B cell (primary cell): ENCODE measurements around the gene ZBTB46. TPM values are rescaled to one million over a fixed set of nuclear protein-coding genes. Genes with fewer than 3 reads are reported as not detected.

Source experiments
- ATAC-seq: fragments of 200-7000 bp; cut with Tn5 transposase; one replicate; pipeline ENCODE4 v1.10.0; 2021; ENCODE audit warnings: low read depth, mild to moderate bottlenecking, moderate number of reproducible peaks, moderate library complexity
- CTCF ChIA-PET: fragments of 350-600 bp; sonication (Branson Sonifier 250); formaldehyde crosslinking; loops from one replicate; lab custom pipeline; 2021; ENCODE audit warnings: antibody characterized with exemption, inconsistent platforms; lab: Charles Lee
- POLR2A ChIA-PET: fragments of 350-600 bp; sonication (Branson Sonifier 250); formaldehyde crosslinking; loops from one replicate; lab custom pipeline; 2021; ENCODE audit warnings: antibody characterized with exemption; lab: Charles Lee
- DNase-seq: peaks from one replicate; pipeline ENCODE4 v3.0.0; 2013
- H2AFZ ChIP-seq: 2 replicates; pipeline ENCODE4 v1.6.1; 2012; ENCODE audit warnings: mild to moderate bottlenecking, low read depth, low read length; ENCODE audit not compliant: insufficient read depth, poor library complexity, severe bottlenecking
- H3K27ac ChIP-seq, 2 donors: 1 replicate in 1 of 2; 2 replicates in 1 of 2; pipeline ENCODE4 v1.5.1; 2012 to 2013; ENCODE audit warnings: low read length in 2 of 2, mild to moderate bottlenecking in 2 of 2, moderate library complexity in 1 of 2
- H3K27me3 ChIP-seq, 4 experiments: fragments of 200-600 bp in 1 of 4; sonication (generic) in 1 of 4; replicated peaks in 1 of 4; 1 replicate in 2 of 4; 2 replicates in 2 of 4; pipeline versions ENCODE4 v1.6.1 to v1.7.0; 2013 to 2016; ENCODE audit warnings: low read length in 3 of 4, mild to moderate bottlenecking in 2 of 4, mixed read lengths in 1 of 4, moderate library complexity in 1 of 4; ENCODE audit not compliant: insufficient read depth in 4 of 4, control insufficient read depth in 3 of 4; ENCODE audit errors: control extremely low read depth in 1 of 4
- H3K36me3 ChIP-seq, 2 experiments: replicated peaks in 1 of 2; 1 replicate in 1 of 2; 2 replicates in 1 of 2; pipeline versions ENCODE4 v1.6.1 to v1.7.1; 2013; ENCODE audit warnings: low read length in 1 of 2; ENCODE audit not compliant: insufficient read depth in 2 of 2, control insufficient read depth in 1 of 2; ENCODE audit errors: control extremely low read depth in 1 of 2, extremely low read depth in 1 of 2
- H3K4me1 ChIP-seq, 2 donors: fragments of 200-600 bp in 1 of 2; sonication (generic) in 1 of 2; 1 replicate in 1 of 2; 2 replicates in 1 of 2; pipeline versions ENCODE4 v1.5.1 to v1.6.1; 2013 to 2017; ENCODE audit warnings: low read length in 2 of 2; ENCODE audit not compliant: control insufficient read depth in 2 of 2, insufficient read depth in 2 of 2
- H3K4me2 ChIP-seq: replicated peaks from 2 replicates; pipeline ENCODE3; 2012; ENCODE audit warnings: mild to moderate bottlenecking, low read depth, low read length; ENCODE audit not compliant: poor library complexity, severe bottlenecking
- H3K4me3 ChIP-seq, 5 experiments: fragments of 200-600 bp in 1 of 5; sonication (generic) in 1 of 5; 1 replicate in 3 of 5; 2 replicates in 2 of 5; pipeline versions ENCODE4 v1.5.1 to v1.7.0; 2011 to 2016; ENCODE audit warnings: low read length in 4 of 5, mild to moderate bottlenecking in 4 of 5, low read depth in 2 of 5, control low read depth in 1 of 5, moderate library complexity in 1 of 5; ENCODE audit not compliant: insufficient read depth in 1 of 5; ENCODE audit errors: control extremely low read depth in 1 of 5, extremely low read depth in 1 of 5
- H3K79me2 ChIP-seq: fragments of 200-600 bp; sonication (generic); one replicate; pipeline ENCODE4 v1.6.0; 2016; ENCODE audit warnings: low read length; ENCODE audit not compliant: control insufficient read depth, insufficient read depth
- H3K9ac ChIP-seq: fragments of 200-600 bp; sonication (generic); 2 replicates; pipeline ENCODE4 v1.6.1; 2017; ENCODE audit warnings: mild to moderate bottlenecking, low read length, moderate library complexity
- H3K9me3 ChIP-seq, 3 donors: one replicate each; pipeline versions ENCODE4 v1.6.1 to v1.7.1; 2013; ENCODE audit warnings: low read length in 2 of 3; ENCODE audit not compliant: control insufficient read depth in 2 of 3, insufficient read depth in 1 of 3; ENCODE audit errors: control extremely low read depth in 1 of 3
- H4K20me1 ChIP-seq: 2 replicates; pipeline ENCODE4 v1.6.0; 2012; ENCODE audit warnings: mild to moderate bottlenecking, low read length; ENCODE audit not compliant: insufficient read depth, control insufficient read depth, poor library complexity, severe bottlenecking
- H3K27ac Mint-ChIP-seq: one replicate; pipeline ENCODE4 v1.8.0; 2021; ENCODE audit warnings: mixed read lengths
- H3K27me3 Mint-ChIP-seq: one replicate; pipeline ENCODE4 v1.8.0; 2021; ENCODE audit warnings: mixed read lengths
- H3K4me1 Mint-ChIP-seq: one replicate; pipeline ENCODE4 v1.8.0; 2021; ENCODE audit warnings: mixed read lengths
- H3K4me3 Mint-ChIP-seq: one replicate; pipeline ENCODE4 v1.8.0; 2021; ENCODE audit warnings: mixed read lengths
- H3K9me3 Mint-ChIP-seq: one replicate; pipeline ENCODE4 v1.8.0; 2022; ENCODE audit warnings: mixed read lengths; ENCODE audit not compliant: insufficient read depth
- EZH2 ChIP-seq: IDR thresholded peaks from 2 replicates; pipeline ENCODE4 v1.6.1; 2012; ENCODE audit warnings: borderline replicate concordance, low read depth, mild to moderate bottlenecking, moderate library complexity, low read length; ENCODE audit not compliant: insufficient read depth, poor library complexity, severe bottlenecking
- WGBS: methylation state at CpG from one replicate; pipeline ENCODE4 v1.1.5; 2013; ENCODE audit warnings: missing lambda C conversion rate; ENCODE audit not compliant: insufficient coverage; 5-methylcytosine and 5-hydroxymethylcytosine counted together
- intact Hi-C: fragments of 100-400 bp; cut with micrococcal nuclease; formaldehyde crosslinking; loops from one replicate; pipeline ENCODE4 v1.10.0; 2022
- polyA plus RNA-seq: library from polyadenylated mRNA; depleted of rRNA; stranded (reverse); fragments of >200 nt; gene quantifications from 2 replicates; pipeline ENCODE4 v1.2.3, GENCODE V29; 2012
- total RNA-seq, 2 donors: library from RNA; stranded (reverse); fragments of 120-200 nt in 1 of 2; gene quantifications; 1 replicate in 1 of 2; 2 replicates in 1 of 2; pipeline versions ENCODE4 v1.2.3 to v1.2.4, GENCODE V29; 2013 to 2022
- TF ChIP-seq, protein P1 (sequence below): fragments of 200-600 bp; IDR thresholded peaks from one replicate; pipeline ENCODE4 v1.8.0; 2022; ENCODE audit warnings: antibody characterized with exemption, mild to moderate bottlenecking

ZBTB46 gene
- total and polyA plus RNA-seq, 2 donors (not counting 1 experiment from before 2014, with no cell fraction given) = 0.16 to 0.64 TPM

DNA sequence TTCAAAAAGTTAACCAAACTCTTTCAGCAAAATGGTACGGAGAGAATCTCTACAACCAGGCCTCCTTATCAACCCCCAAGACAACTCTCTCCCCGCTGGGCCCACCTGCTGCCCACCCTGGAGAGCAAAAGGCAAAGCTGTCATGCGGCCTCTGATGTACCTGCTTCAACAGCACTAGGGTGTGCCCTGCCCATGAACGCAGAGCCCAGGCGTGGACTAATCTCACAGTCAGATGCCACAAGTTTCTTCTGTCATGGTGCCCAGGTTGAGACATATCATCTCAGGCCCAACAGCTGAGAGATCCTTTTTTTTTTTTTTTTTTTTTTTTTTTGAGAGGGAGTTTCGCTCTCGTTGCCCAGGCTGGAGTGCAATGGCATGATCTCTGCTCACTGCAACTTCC is 65.2 kb downstream of the ZBTB46 start:
- Histone ChIP-seq H3K36me3 (no peaks in the 10 kb centered on the region), H3K9ac (no peak overlapping the region), H3K4me1 (no peaks in the 10 kb centered on the region), H3K4me3 (no peak overlapping the region), H3K4me2 (no peak overlapping the region), H3K27me3 (no peaks in the 10 kb centered on the region), H3K79me2 (no peaks in the 10 kb centered on the region), H3K9me3 (no peaks in the 10 kb centered on the region), H2AFZ (no peak overlapping the region), H4K20me1 (no peaks in the 10 kb centered on the region), H3K27ac (no peak overlapping the region)
- Mint-ChIP-seq H3K4me3 (no peak overlapping the region), H3K27me3 (peaks cover 4% of the 10 kb centered on the region), H3K27ac (no peak overlapping the region), H3K4me1 (no peaks in the 10 kb centered on the region), H3K9me3 (no peaks in the 10 kb centered on the region)
- DNase-seq = no peak
- ATAC-seq = no peak
- intact Hi-C loops = no loop called here
- ChIA-PET POLR2A (interaction anchor here (0.7 kb wide), 1 partner anchor 29 kb away, joined by 6 read pairs; the partner anchor contains the start of gene LIME1), CTCF (interaction anchor here (0.7 to 1.1 kb wide), 2 partner anchors 19 to 95 kb away, joined by 3 read pairs; partner anchors contain the start of gene ABHD16B)
- 94% methylated on average over 5 of the region's 7 CpGs for WGBS
- no peak for TF ChIP-seq EZH2

DNA sequence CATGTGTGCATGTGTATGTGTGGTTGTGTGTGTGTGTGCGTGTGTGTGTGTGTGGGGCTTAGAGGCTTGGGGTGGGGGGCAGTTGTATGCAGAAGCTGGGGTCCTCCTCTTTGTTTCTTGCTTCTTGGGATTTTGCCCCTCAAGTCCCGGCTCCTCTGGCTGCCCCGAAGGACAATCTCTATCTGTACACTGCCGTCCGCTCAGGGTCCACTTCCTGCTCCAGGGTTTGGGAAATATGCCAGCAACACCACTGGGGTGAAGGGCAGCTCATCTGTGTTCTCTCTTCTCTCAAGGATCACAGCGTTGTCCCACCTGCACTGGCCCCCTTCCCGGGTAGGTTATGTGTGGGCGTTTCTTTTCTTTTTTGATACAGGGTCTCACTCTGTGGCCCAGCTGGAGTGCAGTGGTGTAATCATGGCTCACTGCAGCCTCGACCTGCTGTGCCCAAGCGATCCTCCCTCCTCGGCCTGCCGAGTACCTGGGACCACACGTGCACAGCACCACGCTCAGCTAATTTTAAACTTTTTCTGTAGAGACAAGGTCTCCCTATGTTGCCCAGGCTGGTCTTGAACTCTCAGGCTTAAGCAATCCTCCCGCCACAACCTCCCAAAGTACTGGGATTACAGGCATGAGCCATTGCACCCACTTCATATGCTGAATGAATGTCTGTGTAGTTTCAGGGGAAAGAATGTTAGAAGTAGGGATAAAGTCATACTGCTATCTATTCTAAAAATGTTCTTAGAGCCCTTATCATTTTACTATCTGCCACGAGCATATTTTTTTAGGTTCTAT is 65.8 kb downstream of the ZBTB46 start:
- Histone ChIP-seq H3K27me3 (no peaks in the 10 kb centered on the region), H3K9me3 (no peaks in the 10 kb centered on the region), H3K79me2 (no peaks in the 10 kb centered on the region), H3K36me3 (no peaks in the 10 kb centered on the region), H3K27ac (no peak overlapping the region), H3K9ac (no peak overlapping the region), H4K20me1 (no peaks in the 10 kb centered on the region), H3K4me1 (no peaks in the 10 kb centered on the region), H3K4me2 (no peak overlapping the region), H3K4me3 (no peak overlapping the region), H2AFZ (no peak overlapping the region)
- CTCF ChIA-PET = no interaction called here
- Mint-ChIP-seq H3K4me1 (no peaks in the 10 kb centered on the region), H3K27me3 (peaks cover 4% of the 10 kb centered on the region), H3K9me3 (no peaks in the 10 kb centered on the region), H3K4me3 (no peak overlapping the region), H3K27ac (no peak overlapping the region)
- intact Hi-C loops = no loop called here
- no peak for ATAC-seq
- WGBS = 90% methylated on average over 13 of the region's 16 CpGs
- no peak for DNase-seq
- TF ChIP-seq, protein P1, sequence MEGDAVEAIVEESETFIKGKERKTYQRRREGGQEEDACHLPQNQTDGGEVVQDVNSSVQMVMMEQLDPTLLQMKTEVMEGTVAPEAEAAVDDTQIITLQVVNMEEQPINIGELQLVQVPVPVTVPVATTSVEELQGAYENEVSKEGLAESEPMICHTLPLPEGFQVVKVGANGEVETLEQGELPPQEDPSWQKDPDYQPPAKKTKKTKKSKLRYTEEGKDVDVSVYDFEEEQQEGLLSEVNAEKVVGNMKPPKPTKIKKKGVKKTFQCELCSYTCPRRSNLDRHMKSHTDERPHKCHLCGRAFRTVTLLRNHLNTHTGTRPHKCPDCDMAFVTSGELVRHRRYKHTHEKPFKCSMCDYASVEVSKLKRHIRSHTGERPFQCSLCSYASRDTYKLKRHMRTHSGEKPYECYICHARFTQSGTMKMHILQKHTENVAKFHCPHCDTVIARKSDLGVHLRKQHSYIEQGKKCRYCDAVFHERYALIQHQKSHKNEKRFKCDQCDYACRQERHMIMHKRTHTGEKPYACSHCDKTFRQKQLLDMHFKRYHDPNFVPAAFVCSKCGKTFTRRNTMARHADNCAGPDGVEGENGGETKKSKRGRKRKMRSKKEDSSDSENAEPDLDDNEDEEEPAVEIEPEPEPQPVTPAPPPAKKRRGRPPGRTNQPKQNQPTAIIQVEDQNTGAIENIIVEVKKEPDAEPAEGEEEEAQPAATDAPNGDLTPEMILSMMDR = no peak
- no peak for TF ChIP-seq EZH2
- POLR2A ChIA-PET = no interaction called here
